ENCODE results near the gene TBC1D5.

DNA sequence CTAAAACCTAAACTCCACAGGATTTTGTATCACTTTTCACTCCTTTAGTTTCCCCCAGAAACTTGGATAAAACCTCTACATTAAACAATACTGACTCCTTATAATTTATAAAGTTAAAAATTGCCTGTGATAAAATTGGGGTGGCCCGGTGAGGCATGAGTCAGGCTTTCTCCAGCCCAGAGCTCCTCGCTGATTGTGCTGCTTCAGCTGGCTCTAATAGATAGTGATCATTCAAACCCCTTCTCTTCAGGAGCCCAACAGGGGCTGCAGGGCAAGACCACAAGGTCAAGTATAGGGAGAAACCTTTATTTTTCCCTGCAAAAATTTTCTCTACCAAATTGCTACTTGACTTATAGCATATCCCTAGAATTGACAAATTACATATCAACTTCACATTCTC lies 549.4 kb downstream of the TBC1D5 start:
- TF ChIP-seq POLR2A (IDR thresholded peaks at IDR 0.05) (no peak), CTCF (IDR thresholded peaks at IDR 0.05) (no peak), POLR2AphosphoS5 (IDR thresholded peaks at IDR 0.05; ENCODE audit: insufficient read depth in 1 of 2, low read depth in 1 of 2) (no peak)

All from vagina (tissue), 2 donors.